Inferior parietal cortex (tissue), 1 donor: ENCODE measurements around the gene RNF20.
"Not testable (repeated sequence)": the region's sequence is repeated elsewhere in the genome, so short reads cannot be mapped to it uniquely, and the experiment has no call there.

Experiments
- DNase-seq: peaks from one replicate; pipeline ENCODE4 v3.0.0-alpha.2; 2016; ENCODE audit errors: extremely low spot score

Gene RNF20, protein sequence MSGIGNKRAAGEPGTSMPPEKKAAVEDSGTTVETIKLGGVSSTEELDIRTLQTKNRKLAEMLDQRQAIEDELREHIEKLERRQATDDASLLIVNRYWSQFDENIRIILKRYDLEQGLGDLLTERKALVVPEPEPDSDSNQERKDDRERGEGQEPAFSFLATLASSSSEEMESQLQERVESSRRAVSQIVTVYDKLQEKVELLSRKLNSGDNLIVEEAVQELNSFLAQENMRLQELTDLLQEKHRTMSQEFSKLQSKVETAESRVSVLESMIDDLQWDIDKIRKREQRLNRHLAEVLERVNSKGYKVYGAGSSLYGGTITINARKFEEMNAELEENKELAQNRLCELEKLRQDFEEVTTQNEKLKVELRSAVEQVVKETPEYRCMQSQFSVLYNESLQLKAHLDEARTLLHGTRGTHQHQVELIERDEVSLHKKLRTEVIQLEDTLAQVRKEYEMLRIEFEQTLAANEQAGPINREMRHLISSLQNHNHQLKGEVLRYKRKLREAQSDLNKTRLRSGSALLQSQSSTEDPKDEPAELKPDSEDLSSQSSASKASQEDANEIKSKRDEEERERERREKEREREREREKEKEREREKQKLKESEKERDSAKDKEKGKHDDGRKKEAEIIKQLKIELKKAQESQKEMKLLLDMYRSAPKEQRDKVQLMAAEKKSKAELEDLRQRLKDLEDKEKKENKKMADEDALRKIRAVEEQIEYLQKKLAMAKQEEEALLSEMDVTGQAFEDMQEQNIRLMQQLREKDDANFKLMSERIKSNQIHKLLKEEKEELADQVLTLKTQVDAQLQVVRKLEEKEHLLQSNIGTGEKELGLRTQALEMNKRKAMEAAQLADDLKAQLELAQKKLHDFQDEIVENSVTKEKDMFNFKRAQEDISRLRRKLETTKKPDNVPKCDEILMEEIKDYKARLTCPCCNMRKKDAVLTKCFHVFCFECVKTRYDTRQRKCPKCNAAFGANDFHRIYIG

DNA sequence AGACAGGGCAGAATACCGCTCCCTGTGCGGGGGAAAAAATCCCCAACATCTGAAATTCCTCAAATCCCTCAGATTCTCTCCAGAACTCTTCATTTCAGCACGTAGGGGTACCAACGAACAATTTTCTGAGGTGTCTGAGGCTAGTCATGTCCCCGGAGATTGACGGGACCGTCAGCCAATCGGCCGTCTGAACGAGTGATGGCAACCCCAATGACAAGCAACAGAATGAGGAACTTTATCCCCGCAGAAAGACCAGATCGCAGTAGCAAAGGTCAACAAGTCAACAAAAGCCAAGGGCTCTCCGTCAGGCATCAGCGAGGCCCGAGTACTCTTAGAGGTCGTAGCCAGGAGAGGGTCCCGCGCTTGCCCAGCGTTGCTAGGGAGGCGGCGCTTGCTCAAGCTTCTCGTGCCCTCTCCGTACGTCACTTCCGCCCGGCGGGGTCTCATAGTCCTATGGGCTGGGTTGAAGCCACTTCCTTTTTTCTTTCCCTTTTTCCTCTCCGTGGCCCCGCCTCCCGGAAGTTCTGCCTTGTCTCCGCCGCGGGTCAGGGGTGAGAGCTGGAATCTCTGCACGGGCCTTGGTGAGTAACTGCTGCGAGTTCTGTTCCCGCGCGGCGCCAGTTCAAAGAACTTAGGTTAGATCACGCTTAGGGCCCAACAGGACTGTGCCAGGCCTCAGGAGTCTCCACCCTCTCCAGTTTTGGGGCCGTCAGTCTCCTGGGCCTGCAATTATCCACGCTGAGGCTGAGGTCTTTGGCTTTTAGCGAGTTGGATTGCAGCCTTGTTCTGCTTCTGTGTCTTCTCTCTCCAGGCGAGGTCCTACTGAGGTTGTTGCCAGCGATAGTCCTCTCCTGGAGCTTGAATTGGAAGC is at the start of gene RNF20:
TSS of gene RNF20 (plus strand) at position 520 of the 871 bp plus-strand sequence. CDS start 1,571 bp downstream, outside the sequence.
- peak; percentile 100 for DNase-seq

DNA sequence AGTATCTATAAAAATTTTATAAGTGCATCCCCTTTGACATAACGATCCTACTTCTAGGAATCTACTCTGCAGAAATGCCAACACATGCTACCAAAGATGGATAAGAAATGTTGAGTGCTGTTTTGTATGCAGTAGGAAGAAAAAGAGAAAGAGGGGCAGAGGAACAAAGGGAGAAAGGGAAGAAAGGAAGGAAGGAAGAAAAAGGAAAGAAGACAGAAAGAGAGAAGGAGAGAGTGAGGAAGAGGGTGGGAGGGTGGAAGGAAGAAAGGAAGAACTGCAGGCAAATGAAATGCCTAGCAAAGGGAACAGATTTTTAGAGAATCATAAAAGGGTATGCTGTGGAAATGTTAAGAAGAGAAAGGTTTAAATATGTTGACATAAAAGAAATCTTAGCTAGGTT is 49.6 kb upstream of the RNF20 start:
- DNase-seq, result no peak

DNA sequence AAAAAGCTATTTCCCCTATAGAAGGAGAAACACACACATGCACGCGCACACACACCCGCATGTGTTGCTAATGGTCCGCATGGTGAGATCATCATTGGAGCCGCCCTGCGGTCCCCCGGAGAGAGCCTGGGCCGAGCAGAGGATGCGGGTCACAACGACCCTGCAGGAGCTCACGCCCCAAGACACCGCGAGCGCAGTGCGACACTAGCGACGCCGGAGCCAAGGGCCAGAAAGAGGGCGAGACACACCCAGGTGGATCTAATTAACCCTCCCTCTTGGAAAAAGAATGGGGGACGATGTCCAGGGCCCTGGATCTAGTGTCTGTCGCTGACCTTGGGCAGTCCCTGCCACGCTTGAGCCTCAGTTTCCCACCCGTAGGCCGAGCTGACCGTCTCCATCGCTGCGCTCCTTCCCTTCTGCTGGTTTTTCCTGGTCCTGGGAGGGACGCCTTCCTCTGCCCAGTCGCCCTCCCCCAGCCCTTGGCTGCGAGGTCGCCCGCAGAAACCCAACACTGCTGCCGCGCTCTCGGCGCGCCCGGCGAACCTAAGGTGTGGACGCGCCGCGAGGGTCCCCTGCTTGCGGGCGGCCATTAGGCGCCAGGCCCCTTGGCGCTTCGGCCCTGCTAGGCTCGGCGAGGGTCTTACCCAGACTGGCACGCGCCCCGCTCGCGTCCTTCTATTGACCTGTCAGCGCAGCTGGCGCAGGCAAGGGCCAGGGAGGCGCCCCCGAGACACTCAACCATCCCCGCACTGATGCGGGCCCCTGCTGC is 47.5 kb upstream of the RNF20 start:
- DNase-seq, result peak; percentile 28

DNA sequence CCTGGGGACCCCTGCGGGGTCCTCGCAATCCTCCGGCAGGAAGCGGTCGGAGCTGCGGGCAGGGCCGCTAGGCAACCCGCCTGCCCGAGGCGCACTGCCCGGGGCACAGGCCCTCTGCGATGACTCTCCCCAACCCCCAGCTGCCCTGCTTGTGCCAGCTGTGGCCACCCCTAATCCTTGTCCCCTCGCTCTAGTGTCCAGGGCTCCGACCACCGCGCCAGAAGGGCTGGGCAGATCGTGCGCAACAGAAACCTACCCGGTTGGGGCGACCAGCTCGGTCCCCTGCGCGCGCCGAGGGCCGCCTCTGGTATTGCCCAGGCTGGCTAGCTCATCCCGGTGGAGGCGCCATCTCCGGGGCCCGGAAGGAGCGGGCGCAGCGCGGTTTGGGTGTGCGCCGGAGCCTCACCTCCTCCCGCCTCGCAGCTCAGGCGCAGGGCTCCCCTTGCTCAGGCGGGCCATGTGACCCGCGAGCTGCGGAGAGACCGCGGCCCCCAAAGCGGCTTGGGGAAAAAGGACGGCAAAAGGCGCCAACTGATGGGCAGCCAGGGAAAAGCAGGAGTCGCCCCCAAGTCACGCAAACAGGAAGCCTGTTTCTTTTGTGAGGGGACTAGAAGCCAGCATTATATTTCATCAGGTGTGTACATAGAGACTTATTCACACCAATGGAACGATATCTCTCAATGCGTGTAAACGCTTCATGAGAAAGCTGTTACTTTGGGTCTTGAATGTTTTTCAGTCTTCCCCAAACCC is 46.8 kb upstream of the RNF20 start:
- DNase-seq, result peak; percentile 83

DNA sequence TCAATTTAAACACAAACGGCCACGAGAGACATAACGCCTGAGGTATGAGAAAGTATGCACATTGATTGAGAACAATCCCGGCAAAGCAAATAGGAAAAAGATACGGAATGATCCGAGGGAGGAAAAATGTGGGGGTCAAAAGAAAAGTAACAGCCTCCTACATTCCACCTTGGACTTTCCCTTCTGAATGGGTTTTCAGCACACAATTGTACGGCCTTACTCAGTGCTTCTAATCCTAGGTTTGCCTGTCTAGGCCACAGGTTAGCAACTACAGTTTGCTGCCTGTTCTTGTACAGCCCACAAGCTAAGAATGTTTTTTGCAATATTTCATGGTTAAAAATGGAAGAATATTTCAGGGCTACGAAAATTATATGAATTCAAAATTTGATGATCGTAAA is 46.2 kb upstream of the RNF20 start:
- no peak for DNase-seq

DNA sequence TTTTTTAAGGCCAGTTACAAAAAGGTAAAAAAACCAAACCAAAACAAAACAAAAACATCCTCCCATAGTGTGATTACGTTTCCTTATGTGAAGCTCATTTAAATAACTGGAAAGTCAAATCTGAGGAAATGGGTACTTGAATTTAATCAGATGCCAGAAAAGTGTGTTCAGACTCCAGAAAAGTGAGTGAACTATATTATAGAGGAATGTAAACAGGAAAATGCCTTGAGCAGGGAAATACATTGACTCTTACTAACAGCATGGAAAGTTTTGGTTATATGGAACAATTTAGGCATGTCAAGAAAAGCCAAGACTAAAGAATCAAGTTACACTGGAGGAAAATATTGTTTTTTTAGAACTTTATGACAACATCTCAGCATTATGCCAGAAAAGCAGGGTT is 37.8 kb upstream of the RNF20 start:
- DNase-seq, result no peak

DNA sequence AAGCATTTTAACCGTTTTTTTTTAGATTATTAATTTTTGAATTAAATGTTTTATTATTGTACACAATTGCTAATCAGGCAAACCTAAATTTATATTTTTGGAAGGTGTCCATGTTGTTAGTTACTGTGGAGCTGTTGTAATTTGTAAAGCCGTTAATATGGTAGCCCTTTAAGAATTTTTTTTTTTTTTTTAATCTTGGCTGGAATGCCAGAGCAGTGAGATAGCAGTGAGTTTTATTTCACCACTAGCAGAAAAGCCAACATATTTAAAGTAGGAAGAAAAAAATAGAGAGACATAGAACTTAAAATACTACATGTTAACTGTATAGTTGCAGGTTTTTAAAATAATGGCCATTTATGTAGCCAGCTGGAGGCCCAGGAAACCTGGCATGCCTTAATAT is 35.3 kb upstream of the RNF20 start:
- DNase-seq, result no peak

DNA sequence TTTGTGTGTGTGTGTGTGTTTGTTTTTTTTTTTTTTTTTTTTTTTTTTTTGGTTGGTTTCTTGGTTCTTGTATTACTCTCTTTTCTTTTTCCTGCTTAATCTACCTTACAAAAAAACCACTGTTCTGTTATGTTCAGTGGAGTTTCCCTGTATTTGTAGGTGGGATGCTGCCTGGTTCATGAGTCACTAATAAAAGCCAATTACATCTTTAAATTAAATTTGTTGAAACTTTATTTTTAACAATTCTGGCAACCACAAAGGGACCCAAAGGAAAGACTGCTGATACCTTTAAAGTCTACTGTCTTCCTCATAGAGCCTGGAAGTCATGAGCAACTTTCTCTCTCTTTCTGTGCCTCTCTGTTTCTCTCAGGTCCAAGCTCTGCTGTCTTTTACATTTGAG is 29.5 kb upstream of the RNF20 start:
- DNase-seq, result no peak

DNA sequence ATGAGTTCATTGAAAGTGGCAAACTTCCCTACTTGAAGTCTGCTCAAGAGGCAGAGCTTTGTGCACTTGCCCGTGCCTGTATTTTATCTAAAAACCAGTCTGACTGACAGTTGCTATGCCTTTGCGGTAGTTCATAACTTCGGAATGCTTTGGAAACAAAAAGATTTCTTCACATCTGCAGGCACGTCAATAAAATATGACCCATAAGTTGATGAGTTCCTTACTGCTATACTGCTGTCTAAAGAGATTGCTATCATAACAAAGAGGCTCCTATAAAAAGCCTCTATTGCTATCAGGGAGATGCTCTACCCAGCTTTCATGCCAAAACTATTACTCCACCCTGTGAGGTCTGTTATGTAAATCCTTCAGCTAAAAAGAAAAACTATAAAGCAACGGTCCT is 25.4 kb upstream of the RNF20 start:
- DNase-seq, result no peak

DNA sequence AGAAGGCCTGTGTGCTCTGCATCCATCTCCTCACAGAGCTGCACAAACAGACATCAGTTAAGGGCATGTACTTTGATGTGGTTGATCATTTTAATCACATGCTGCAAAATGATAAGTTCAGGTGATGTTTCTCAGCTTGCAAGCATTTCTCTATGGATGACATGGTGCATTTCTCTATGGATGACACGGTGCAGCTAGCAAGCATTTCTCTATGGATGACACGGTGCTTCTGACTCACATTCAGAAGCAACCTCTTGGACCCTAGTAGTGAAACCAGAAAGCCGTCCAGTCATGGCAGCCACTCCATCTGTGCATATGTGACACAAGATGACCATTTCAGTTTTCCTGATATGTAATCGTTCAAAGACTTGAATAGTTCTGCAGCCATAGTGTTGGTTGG is 24.1 kb upstream of the RNF20 start:
- no peak for DNase-seq

DNA sequence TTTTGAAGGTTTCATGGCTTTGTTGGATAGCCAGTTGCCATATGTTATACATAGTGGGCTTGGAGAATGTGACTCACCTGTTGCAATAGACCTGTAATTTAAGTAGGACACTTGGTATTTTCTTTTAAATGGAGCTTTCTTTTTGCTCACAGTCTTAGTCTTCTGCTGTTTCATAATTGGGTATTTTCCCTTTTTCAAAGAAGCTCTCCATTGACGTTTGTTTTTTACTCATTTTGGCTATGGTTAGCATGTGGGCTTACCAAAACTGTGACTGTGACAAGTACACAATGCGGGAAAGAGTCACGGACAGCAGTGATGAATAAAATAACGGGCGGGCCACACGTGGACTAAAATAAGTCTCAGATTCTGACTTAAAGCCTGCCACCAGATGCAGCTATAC is 23.2 kb upstream of the RNF20 start:
- DNase-seq, result no peak

DNA sequence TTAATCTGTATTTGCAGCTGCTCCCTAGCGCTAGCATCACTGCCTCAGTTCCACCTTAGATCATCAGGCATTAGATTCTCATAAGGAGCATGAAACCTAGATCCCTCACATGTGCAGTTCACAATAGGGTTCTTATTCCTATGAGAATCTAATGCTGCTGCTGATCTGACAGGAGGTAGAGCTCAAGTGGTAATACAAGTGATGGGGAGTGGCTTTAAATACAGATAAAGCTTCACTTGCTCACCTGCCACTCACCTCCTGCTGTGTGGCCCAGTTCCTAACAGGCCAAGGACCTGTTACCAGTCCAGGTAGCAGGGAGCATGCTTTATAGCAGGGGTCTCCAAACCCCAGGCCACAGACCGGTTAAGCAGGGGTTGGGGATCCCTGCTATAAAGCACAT is 22.6 kb upstream of the RNF20 start:
- DNase-seq, result no peak

DNA sequence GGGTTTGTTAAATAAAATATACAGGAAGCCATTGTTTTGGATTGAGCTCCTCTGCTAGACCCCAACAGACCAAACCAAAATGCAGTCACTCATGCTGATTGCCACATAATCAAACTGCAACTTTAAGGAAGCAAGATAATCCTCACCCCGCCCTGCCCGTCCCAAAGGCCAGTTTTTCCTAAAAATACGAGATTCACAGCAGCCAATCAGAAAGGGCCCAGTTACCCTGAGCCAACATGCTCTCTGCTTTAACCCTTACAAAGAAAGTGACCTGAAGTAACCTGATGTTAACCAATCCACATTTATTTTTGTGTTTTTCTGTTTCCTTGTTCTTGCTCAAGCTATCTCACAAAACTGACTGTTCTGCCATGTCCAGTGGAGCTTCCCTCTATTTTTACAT is 21.5 kb upstream of the RNF20 start:
- DNase-seq, result no peak

DNA sequence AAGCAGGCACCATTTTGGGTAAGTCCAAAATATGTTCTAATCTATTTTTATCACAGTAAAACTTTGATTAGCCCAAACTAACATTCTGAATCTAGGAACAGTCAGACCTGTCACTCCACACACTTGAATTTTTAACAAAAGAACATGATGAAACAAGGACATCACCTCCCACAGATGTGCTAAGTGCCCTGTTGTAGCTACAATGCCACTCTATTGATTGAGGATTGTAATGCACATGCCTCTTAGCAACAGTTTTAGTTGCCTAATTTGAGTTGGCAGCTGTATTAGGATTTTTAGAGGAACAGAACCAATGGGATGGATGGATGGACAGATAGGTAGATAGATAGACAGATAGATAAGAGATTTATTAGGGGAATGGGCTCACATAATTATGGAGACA is 20.3 kb upstream of the RNF20 start:
- DNase-seq, result no peak

DNA sequence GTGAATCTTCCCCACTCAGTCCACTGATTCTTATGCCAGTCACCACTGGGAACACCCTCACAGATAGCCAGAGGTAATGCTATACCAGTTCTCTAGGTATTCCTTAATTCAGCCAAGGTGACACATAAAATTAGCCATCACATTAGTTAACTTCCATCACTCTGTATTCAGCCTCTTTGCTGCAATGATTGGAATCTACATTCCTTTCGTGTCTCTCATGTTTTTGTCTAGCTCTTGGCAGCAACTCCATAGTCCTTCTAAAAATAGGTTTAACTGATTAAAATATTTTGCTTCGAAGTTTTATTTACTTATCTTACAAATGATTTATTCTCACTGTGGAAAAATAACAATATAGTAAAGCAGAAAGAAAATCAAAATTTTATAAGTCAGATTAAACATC is 19.6 kb upstream of the RNF20 start:
- no peak for DNase-seq

DNA sequence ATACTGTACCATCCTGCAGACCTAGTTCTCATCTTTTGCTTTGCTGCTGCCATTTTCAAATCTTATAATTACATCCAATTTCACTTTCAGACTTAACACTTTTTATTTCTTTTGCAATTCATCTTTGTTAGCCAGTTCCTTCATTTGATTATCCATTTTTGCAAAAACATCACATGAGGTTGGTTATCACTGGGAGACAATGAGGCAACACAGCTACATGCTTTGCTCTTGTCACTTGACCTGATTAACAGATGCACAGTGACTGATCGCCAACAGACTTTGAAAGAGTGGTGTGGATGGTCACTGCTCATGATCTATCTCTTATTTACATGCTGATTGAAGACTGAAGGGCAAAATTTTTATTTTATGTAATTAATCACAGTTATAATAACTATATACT is 17.0 kb upstream of the RNF20 start:
- DNase-seq, result no peak

DNA sequence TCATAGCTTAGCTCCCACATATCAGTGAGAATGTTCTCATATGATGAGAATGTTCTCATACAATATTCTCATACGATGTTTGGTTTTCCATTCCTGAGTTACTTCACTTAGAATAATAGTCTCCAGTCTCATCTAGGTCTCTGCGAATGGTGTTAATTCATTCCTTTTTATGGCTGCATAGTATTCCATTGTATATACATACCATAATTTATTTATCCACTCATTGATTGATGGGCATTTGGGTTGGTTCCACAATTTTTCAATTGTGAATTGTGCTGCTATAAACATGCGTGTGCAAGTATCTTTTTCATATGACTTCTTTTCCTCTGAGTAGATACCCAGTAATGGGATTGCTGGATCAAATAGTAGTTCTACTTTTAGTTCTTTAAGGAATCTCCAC is 15.2 kb upstream of the RNF20 start:
- not testable (repeated sequence) for DNase-seq

DNA sequence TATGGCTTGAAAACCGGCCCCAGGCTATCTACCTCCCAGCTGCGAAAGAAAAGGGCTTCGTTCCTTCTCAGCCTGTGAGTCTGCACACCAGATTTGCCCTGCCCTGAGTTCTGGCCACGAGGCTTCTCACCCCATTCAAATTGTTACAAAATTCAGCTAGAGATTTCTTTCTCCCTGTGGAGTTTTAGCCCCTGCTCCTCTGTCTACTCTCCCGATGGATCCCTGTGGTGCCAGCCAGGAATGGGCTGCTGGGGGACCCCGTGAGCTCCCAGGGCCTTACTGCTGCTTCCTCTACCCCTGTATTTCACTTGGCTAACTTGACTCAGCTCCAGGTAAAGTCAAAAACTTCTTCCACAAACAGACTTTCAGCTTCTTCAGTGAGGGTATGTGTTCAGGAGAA is 9.3 kb upstream of the RNF20 start:
- DNase-seq, result no peak

DNA sequence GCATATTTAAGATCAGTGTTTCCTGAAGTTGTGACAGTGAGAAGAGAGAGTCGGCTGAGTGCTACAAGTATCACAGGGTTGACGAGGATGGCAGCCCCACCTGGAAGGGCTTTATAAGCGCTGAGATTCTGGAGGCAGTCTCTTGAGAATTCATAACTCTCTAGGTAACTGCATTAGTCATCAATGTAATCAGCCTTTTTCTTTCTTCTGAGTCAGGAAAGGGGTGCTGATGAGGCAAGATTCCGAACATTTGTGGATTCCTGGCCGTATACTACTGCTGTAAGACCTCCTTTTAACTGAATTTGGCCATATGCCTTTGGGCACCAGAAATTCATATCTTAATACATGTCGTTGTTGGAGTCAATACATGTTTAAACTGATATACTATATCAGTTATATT is 6.6 kb upstream of the RNF20 start:
- no peak for DNase-seq

DNA sequence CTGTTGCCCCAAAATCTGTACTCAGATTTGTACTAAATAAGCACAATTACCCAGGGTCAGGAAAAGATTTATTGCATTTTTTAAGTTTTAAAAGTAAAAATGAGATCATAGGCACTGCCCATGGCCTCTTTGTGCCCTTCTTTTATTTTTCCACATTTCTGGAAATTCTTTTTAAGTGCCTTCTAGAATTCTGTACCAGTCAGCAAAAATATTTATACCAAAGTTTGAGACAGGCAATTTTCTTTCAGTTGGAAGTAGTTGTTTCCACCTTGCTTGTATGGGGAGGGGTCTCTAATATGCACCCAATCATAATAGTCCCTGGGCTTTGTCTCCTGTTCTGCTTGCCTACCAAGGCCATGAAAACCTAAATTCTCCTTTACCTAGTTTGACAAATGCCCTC is 5.6 kb upstream of the RNF20 start:
- no peak for DNase-seq
